Peyer's patch (tissue), 4 donors: ENCODE measurements around the gene CCN2.

ENCODE experiments used
- POLR2A ChIP-seq, 2 donors: fragments of 450-650 bp; IDR thresholded peaks; one replicate each; pipeline ENCODE4 v1.5.1; 2017; ENCODE audit warnings: antibody characterized with exemption in 2 of 2, mild to moderate bottlenecking in 2 of 2, moderate library complexity in 2 of 2
- TF ChIP-seq, protein P1 (sequence below), 6 experiments: fragments of 450-650 bp in 4 of 6; fragments of 200-600 bp in 2 of 6; sonication (generic) in 1 of 6; IDR thresholded peaks; one replicate each; pipeline ENCODE4 v1.5.1; 2017 to 2019; ENCODE audit warnings: antibody characterized with exemption in 6 of 6, mild to moderate bottlenecking in 3 of 6, moderate library complexity in 1 of 6

DNA sequence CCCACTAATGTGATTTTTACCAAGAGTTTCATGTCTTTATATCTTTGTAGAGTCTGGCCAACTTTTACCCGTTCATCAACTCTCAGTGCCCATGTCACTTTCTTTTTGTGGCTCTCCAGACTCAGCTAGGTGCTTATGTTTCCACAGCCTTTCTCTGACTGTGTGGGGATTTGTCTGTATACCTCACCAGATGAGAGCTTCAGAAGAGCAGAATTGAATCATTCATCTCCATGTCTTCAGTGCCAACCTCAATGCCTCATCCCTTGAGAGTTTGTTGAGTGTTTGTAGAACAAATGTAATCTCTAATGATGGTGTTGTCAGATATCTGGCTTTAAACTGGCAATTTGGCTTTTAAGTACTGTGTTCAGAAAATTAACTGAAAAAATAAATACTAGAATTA is 16.8 kb upstream of the CCN2 start:
- TF ChIP-seq, protein P1, sequence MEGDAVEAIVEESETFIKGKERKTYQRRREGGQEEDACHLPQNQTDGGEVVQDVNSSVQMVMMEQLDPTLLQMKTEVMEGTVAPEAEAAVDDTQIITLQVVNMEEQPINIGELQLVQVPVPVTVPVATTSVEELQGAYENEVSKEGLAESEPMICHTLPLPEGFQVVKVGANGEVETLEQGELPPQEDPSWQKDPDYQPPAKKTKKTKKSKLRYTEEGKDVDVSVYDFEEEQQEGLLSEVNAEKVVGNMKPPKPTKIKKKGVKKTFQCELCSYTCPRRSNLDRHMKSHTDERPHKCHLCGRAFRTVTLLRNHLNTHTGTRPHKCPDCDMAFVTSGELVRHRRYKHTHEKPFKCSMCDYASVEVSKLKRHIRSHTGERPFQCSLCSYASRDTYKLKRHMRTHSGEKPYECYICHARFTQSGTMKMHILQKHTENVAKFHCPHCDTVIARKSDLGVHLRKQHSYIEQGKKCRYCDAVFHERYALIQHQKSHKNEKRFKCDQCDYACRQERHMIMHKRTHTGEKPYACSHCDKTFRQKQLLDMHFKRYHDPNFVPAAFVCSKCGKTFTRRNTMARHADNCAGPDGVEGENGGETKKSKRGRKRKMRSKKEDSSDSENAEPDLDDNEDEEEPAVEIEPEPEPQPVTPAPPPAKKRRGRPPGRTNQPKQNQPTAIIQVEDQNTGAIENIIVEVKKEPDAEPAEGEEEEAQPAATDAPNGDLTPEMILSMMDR (IDR thresholded peaks at IDR 0.05), result no peak
- TF ChIP-seq POLR2A (IDR thresholded peaks at IDR 0.05), result no peak
